Esophagus squamous epithelium (tissue), 5 donors: ENCODE data around the gene COPS7A. TPM values are rescaled to one million over a fixed set of nuclear protein-coding genes. Genes with fewer than 3 reads are reported as not detected.

Experiments used
- DNase-seq: peaks from one replicate; lab custom pipeline; 2025; lab: John Stamatoyannopoulos, UW
- H3K27ac ChIP-seq, 4 donors: fragments of 200-600 bp; sonication (generic); one replicate each; pipeline ENCODE4 v1.5.1; 2016 to 2019; ENCODE audit warnings: mild to moderate bottlenecking in 1 of 4
- H3K27me3 ChIP-seq, 4 donors: fragments of 200-600 bp; sonication (generic); 1 replicate in 3 of 4; 2 replicates in 1 of 4; pipeline versions ENCODE4 v1.5.1 to v1.6.0; 2017 to 2021; ENCODE audit warnings: antibody characterized with exemption in 1 of 4
- H3K36me3 ChIP-seq, 3 donors: fragments of 200-600 bp; sonication (generic); one replicate each; pipeline ENCODE4 v1.5.1; 2016 to 2019
- H3K4me1 ChIP-seq, 3 donors: fragments of 200-600 bp; sonication (generic); one replicate each; pipeline ENCODE4 v1.5.1; 2017 to 2019
- H3K4me3 ChIP-seq, 4 donors: fragments of 200-600 bp; sonication (generic); 1 replicate in 3 of 4; 2 replicates in 1 of 4; pipeline ENCODE4 v1.5.1; 2016 to 2019; ENCODE audit warnings: mild to moderate bottlenecking in 2 of 4, moderate library complexity in 1 of 4
- H3K9me3 ChIP-seq, 3 donors: fragments of 200-600 bp; sonication (generic); one replicate each; pipeline ENCODE4 v1.5.1; 2016 to 2019
- CTCF ChIP-seq, 6 experiments: fragments of 450-650 bp in 4 of 6; fragments of 200-600 bp in 2 of 6; sonication (generic) in 2 of 6; IDR thresholded peaks; one replicate each; pipeline ENCODE4 v1.5.1; 2016 to 2019; ENCODE audit warnings: antibody characterized with exemption in 6 of 6, mild to moderate bottlenecking in 4 of 6, moderate library complexity in 4 of 6
- POLR2A ChIP-seq, 4 donors: fragments of 450-650 bp; IDR thresholded peaks; one replicate each; pipeline ENCODE4 v1.6.1; 2017; ENCODE audit warnings: antibody characterized with exemption in 4 of 4, mild to moderate bottlenecking in 4 of 4, moderate library complexity in 3 of 4
- WGBS, 2 donors: methylation state at CpG; one replicate each; pipeline ENCODE4 v1.1.5; 2018; 5-methylcytosine and 5-hydroxymethylcytosine counted together
- intact Hi-C: fragments of 100-400 bp; cut with DNase I; formaldehyde crosslinking; loops from one replicate; pipeline ENCODE4 v1.15.0; 2022
- total RNA-seq, 4 donors: library from RNA; depleted of rRNA; stranded (reverse); fragments of >200 nt; gene quantifications; one replicate each; pipeline ENCODE4 v1.1.0, GENCODE V29; 2016
- donor health status: DM: yes; HTN: yes; CAD: no.

COPS7A gene
- total RNA-seq, 4 donors from 2014 or later: 39.6 to 57.5 (median 49.1) TPM

- TF ChIP-seq CTCF (IDR thresholded peaks at IDR 0.05) (no peak), POLR2A (IDR thresholded peaks at IDR 0.05) (no peak)
- no peak overlapping the region for H3K4me3 ChIP-seq
- intact Hi-C loops: no loop called here
- H3K27ac ChIP-seq: no peak overlapping the region
- peaks cover 18 to 59% (median 33%) of the 10 kb centered on the region in 3 donors for H3K36me3 ChIP-seq
- WGBS, 2 donors: 60 to 70% methylated on average over 3 to 4 of the region's 4 CpGs
- no peak for DNase-seq
- H3K4me1 ChIP-seq: peaks cover 12 to 44% (median 20%) of the 10 kb centered on the region in 3 donors
- H3K9me3 ChIP-seq: no peaks in the 10 kb centered on the region
- no peaks in the 10 kb centered on the region for H3K27me3 ChIP-seq
Measured at GRCh38 chr12:6750506-6750905, 26.7 kb downstream of the COPS7A start.

GRCh38 chr12:6751767-6752166 lies 27.9 kb downstream of the COPS7A start:
- Histone ChIP-seq H3K36me3 (peaks cover 18 to 51% (median 30%) of the 10 kb centered on the region in 3 donors), H3K9me3 (no peaks in the 10 kb centered on the region), H3K27ac (peak overlapping the region; percentile 96 to 100 (median 98)), H3K27me3 (no peaks in the 10 kb centered on the region), H3K4me1 (peaks cover 12 to 36% (median 20%) of the 10 kb centered on the region in 3 donors), H3K4me3 (peak overlapping the region in 3 of 4 donors; percentile 77 to 88 (median 80))
- WGBS, 2 donors: 49 to 80% methylated on average over 1 to 5 of the region's 7 CpGs
- DNase-seq: no peak
- TF ChIP-seq POLR2A (IDR thresholded peaks at IDR 0.05): no peak
- TF ChIP-seq CTCF (IDR thresholded peaks at IDR 0.05): no peak
- intact Hi-C loops: no loop called here

GRCh38 chr12:6752167-6752920 lies 28.5 kb downstream of the COPS7A start:
- peak overlapping the region; percentile 77 to 88 (median 83) for H3K4me3 ChIP-seq
- peaks cover 18 to 46% (median 25%) of the 10 kb centered on the region in 3 donors for H3K36me3 ChIP-seq
- DNase-seq: no peak
- 4 to 6% methylated on average over 10 to 14 of the region's 24 CpGs for WGBS, 2 donors
- intact Hi-C loops: no loop called here
- H3K27me3 ChIP-seq: no peaks in the 10 kb centered on the region
- TF ChIP-seq CTCF (IDR thresholded peaks at IDR 0.05): peak in 3 of 6 experiments; percentile 13 to 28 (median 18)
- no peak for TF ChIP-seq POLR2A (IDR thresholded peaks at IDR 0.05)
- H3K4me1 ChIP-seq: peaks cover 12 to 36% (median 20%) of the 10 kb centered on the region in 3 donors
- peak overlapping the region; percentile 96 to 100 (median 98) for H3K27ac ChIP-seq
- H3K9me3 ChIP-seq: no peaks in the 10 kb centered on the region

GRCh38 chr12:6752921-6753771 lies 29.3 kb downstream of the COPS7A start, which contains the start of gene MLF2:
TSS of gene MLF2 (minus strand) at chr12:6753141. CDS start at chr12:6752334, 807 bp downstream.
- intact Hi-C loops: no loop called here

More at GRCh38 chr12:6752921-6753771, 29.3 kb downstream of the COPS7A start, which contains the start of gene MLF2:
- WGBS, 2 donors: 0 to 3% methylated on average over 6 to 7 of the region's 62 CpGs
- TF ChIP-seq POLR2A (IDR thresholded peaks at IDR 0.05): peak in 3 of 4 donors; percentile 92 to 99 (median 98)
- peak in 3 of 6 experiments; percentile 9 to 98 (median 23) for TF ChIP-seq CTCF (IDR thresholded peaks at IDR 0.05)
- peak within 1 kb of the TSS; percentile 96 to 100 (median 98) for H3K27ac ChIP-seq
- peak; percentile 87 for DNase-seq
- H3K9me3 ChIP-seq: no peaks in the 10 kb centered on the region
- H3K4me3 ChIP-seq: peak within 1 kb of the TSS; percentile 77 to 88 (median 83)
- peaks cover 12 to 36% (median 20%) of the 10 kb centered on the region in 3 donors for H3K4me1 ChIP-seq
- H3K36me3 ChIP-seq: peaks cover 11 to 38% (median 18%) of the 10 kb centered on the region in 3 donors
- H3K27me3 ChIP-seq: no peaks in the 10 kb centered on the region
